LNCaP clone FGC (cell line): Measurements from ENCODE around the gene ALDH1L2.

ENCODE experiments used
- DNase-seq: peaks from one replicate; pipeline ENCODE4 v3.0.0-alpha.2; 2011; ENCODE audit warnings: low read depth
- H3K4me3 ChIP-seq: 2 replicates; pipeline ENCODE4 v1.5.1; 2011; ENCODE audit warnings: mild to moderate bottlenecking, low read depth, low read length, control low read depth
- TF ChIP-seq, protein P1 (sequence below): IDR thresholded peaks from 2 replicates; pipeline ENCODE4 v1.5.1; 2012; ENCODE audit warnings: mild to moderate bottlenecking; ENCODE audit not compliant: control insufficient read depth, insufficient read depth; ENCODE audit errors: extremely low read depth

ALDH1L2 gene

DNA sequence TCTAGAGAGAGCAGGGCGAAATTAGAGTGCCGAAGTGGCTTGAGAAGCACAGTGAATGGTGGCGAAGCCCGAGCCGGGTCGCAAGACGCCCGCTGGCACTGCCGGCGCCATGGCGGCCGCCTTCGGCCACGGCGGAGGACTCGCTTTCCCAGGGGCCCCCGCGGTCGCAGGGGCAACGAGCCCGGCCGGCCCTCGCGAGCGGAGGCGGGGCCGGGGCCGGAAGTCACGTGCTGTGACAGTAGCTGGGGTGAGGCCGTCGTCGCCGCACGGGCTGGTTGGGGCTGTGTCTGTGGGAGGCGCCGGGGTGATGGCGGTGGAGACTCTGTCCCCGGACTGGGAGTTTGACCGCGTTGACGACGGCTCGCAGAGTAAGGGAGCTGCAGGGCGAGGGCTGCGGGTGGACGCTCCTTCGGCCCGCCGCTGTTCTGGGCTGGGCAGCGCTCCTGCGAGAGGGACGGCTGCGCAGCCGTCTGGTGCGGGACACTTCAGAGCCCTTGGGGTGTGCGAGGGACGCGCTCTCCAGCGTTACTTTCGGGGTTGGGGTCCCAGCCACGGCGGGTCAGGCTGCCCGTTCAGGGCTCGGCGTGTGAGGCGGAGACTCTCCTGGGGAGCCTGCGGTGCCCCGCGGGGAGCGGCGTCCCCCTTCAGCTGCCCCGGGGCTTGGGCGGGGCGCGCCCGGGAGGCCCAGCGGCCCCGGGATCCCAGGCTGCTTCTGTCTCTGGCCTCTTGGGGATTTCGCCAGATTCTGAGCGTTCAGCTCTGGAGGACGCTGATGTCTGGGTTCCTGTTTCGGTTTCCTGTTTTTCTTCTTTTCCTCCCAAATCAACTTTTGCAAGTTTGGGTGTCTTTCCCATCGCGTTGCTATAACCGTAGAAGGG, 23.5 kb upstream of the ALDH1L2 start, which contains the start of gene WASHC4:
WASHC4 (plus strand) TSS at position 238 of the 878 bp plus-strand sequence; CDS start at position 308, 70 bp downstream.
- DNase-seq, result peak; percentile 58
- TF ChIP-seq, protein P1, sequence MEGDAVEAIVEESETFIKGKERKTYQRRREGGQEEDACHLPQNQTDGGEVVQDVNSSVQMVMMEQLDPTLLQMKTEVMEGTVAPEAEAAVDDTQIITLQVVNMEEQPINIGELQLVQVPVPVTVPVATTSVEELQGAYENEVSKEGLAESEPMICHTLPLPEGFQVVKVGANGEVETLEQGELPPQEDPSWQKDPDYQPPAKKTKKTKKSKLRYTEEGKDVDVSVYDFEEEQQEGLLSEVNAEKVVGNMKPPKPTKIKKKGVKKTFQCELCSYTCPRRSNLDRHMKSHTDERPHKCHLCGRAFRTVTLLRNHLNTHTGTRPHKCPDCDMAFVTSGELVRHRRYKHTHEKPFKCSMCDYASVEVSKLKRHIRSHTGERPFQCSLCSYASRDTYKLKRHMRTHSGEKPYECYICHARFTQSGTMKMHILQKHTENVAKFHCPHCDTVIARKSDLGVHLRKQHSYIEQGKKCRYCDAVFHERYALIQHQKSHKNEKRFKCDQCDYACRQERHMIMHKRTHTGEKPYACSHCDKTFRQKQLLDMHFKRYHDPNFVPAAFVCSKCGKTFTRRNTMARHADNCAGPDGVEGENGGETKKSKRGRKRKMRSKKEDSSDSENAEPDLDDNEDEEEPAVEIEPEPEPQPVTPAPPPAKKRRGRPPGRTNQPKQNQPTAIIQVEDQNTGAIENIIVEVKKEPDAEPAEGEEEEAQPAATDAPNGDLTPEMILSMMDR, result no peak
- peak within 1 kb of the TSS; percentile 90 for H3K4me3 ChIP-seq

DNA sequence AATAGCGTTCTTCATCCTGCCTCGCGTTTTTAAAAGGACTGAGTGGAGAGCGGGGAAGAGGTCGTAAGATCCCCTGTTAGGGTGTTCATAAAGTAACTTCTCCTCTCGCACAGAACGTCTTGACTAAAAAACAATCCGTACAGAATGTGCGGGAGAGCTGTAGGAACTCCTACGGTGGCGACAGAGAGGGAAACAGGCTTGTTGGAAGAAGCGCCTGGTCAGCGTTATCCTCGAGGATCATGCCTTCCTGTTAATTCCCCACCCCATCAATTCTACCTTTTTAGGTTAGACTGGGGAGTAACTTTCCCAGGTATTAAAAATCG, 22.9 kb upstream of the ALDH1L2 start:
- peak overlapping the region; percentile 90 for H3K4me3 ChIP-seq
- TF ChIP-seq, protein P1, result no peak
- DNase-seq, result no peak

DNA sequence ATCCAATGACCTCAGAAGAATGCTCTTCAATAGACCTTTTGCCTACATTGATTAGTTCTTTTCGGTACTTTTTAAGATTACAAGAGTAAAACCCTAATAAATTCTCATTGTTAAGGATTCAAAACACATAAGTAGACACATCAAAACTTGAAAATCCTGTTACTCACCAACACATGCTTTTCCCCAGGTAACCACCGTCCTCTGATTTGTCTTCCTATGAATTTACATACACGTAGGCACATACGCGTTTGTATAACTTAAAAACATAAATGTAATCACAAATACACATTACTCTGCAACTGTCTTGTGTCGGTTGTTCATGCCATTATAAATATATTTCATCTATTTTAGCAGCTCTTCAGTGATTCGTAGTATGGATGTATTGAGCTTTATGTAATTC, 22.4 kb upstream of the ALDH1L2 start:
- no peak for DNase-seq
- peak overlapping the region; percentile 90 for H3K4me3 ChIP-seq
- TF ChIP-seq, protein P1, result no peak

DNA sequence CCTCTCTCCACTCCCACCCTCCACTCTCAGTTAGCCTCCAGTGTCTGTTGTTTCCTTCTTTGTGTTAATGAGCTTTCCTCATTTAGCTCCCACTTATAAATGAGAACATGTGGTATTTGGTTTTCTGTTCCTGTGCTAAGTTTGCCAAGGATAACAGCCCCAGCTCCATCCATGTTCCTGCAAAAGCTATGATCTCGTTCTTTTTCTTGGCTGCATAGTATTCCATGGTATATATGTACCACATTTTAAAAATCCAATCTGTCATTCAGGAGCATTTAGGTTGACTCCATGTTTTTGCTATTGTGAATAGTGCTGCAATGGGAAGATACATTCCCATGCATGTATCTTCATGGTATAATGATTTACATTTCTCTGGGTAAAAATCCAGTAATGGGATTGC, 20.5 kb upstream of the ALDH1L2 start:
- H3K4me3 ChIP-seq, result no peak overlapping the region
- DNase-seq, result no peak
- TF ChIP-seq, protein P1, result no peak

DNA sequence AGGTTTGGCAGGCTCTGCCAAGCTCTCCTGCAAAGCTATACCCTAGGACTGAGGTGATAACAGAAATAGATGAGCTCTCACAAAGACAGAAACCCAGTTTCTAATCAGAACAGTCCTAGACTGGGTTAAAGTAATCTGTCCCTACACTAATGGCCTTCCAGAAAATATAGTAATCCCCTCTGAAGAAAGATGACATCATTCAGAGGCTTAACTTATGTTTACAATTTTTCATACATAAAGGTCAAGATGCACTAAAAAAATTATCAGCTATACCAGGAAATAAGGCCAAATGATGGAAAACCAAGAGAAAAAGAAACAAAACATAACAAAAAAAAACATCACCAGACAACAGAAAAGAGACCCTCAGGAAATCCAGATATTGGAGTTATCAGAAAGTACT, 18.4 kb upstream of the ALDH1L2 start:
- no peak for DNase-seq
- H3K4me3 ChIP-seq, result no peak overlapping the region
- TF ChIP-seq, protein P1, result no peak

DNA sequence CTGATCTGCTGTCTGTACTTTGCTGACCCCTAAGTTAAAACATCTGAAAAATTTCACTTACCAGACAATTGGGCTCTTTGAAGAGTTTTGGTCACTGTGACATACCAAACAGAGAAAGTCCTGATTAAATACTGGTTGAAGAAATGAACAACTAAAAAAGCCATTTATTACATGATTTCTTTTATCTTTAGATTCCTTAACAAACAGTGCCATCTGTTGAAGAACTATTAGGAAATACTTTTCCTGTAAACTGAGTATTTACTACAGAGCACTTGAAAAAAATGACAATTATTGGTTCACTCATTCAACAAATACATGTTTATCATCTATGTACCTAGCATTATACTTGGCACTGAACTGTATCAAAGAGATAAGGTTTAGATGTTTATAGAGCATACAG, 16.7 kb upstream of the ALDH1L2 start:
- H3K4me3 ChIP-seq, result no peak overlapping the region
- TF ChIP-seq, protein P1, result peak; percentile 35; the same call in 1 of the 2 replicates
- DNase-seq, result no peak
